GM12878 (cell line): ENCODE data around the gene CHD9. TPM values are rescaled to one million over a fixed set of nuclear protein-coding genes. Genes with fewer than 3 reads are reported as not detected.

ENCODE experiments used
- ATAC-seq: fragments of 200-7000 bp; cut with Tn5 transposase; 3 replicates; pipeline ENCODE4 v1.9.1; 2020; ENCODE audit warnings: mild to moderate bottlenecking, moderate library complexity
- BruUV-seq: library from RNA; stranded (reverse); fragments of 400-500 nt; replicated peaks from 2 replicates; lab custom pipeline; 2021; lab: Mats Ljungman, UMichigan
- CTCF ChIA-PET: fragments of 300-600 bp; sonication (Branson Sonifier 250); formaldehyde crosslinking; extraction: SDS; loops from one replicate; lab custom pipeline; 2021; ENCODE audit warnings: inconsistent platforms; lab: Yijun Ruan, JAX
- POLR2A ChIA-PET: fragments of 350-600 bp; formaldehyde crosslinking; extraction: SDS; loops from one replicate; lab custom pipeline; 2021; ENCODE audit warnings: inconsistent platforms; lab: Charles Lee
- RAD21 ChIA-PET: fragments of 300-600 bp; sonication (Branson Sonifier 250); formaldehyde crosslinking; loops from one replicate; lab custom pipeline; 2023; ENCODE audit warnings: antibody characterized with exemption; ENCODE audit not compliant: unreplicated experiment; lab: Charles Lee
- SMC1A ChIA-PET: fragments of 300-600 bp; sonication (Branson Sonifier 250); formaldehyde crosslinking; loops from one replicate; lab custom pipeline; 2023; ENCODE audit not compliant: unreplicated experiment, uncharacterized antibody; lab: Charles Lee
- DNase-seq: peaks from one replicate; pipeline ENCODE4 v3.0.0-alpha.2; 2011; ENCODE audit warnings: low read depth, low spot score
- FAIRE-seq: peaks from 3 replicates; lab custom pipeline; 2011; peaks lifted over from hg19 to GRCh38; lab: Jason Lieb, UNC
- H2AFZ ChIP-seq: 2 replicates; pipeline ENCODE4 v1.6.0; 2011; ENCODE audit warnings: low read depth, low read length, control low read depth; ENCODE audit not compliant: control insufficient read depth
- H3K27ac ChIP-seq: 2 replicates; pipeline ENCODE4 v1.5.1; 2011; ENCODE audit warnings: control low read depth; ENCODE audit not compliant: control insufficient read depth, insufficient read depth
- H3K27me3 ChIP-seq, 2 experiments: replicated peaks in 1 of 2; 2 replicates each; pipeline versions ENCODE4 v1.6.0 to v1.6.1; 2011; ENCODE audit warnings: low read length in 1 of 2; ENCODE audit not compliant: control insufficient read depth in 2 of 2, insufficient read depth in 2 of 2
- H3K36me3 ChIP-seq, 2 experiments: 2 replicates each; pipeline ENCODE4 v1.5.1; 2011; ENCODE audit warnings: low read length in 1 of 2; ENCODE audit not compliant: control insufficient read depth in 2 of 2, insufficient read depth in 2 of 2
- H3K4me1 ChIP-seq: 2 replicates; pipeline ENCODE4 v1.6.1; 2011; ENCODE audit warnings: mild to moderate bottlenecking, low read length, moderate library complexity, mixed read lengths; ENCODE audit not compliant: control insufficient read depth, insufficient read depth
- H3K4me2 ChIP-seq: 2 replicates; pipeline ENCODE4 v1.6.0; 2011; ENCODE audit warnings: control low read depth; ENCODE audit not compliant: control insufficient read depth, insufficient read depth
- H3K4me3 ChIP-seq: fragments of 200-600 bp; sonication (generic); 2 replicates; pipeline ENCODE4 v1.5.1; 2016
- H3K79me2 ChIP-seq: 2 replicates; pipeline ENCODE4 v1.6.0; 2011; ENCODE audit warnings: low read length; ENCODE audit not compliant: control insufficient read depth, insufficient read depth
- H3K9ac ChIP-seq: 2 replicates; pipeline ENCODE4 v1.8.0; 2011; ENCODE audit warnings: low read length, control low read depth, mixed read lengths; ENCODE audit not compliant: control insufficient read depth, insufficient read depth
- H3K9me3 ChIP-seq: replicated peaks from 3 replicates; pipeline ENCODE4 v1.5.1; 2011; ENCODE audit warnings: mild to moderate bottlenecking, low read length; ENCODE audit not compliant: control insufficient read depth, insufficient read depth
- H4K20me1 ChIP-seq: 2 replicates; pipeline ENCODE4 v1.6.0; 2011; ENCODE audit not compliant: control insufficient read depth, insufficient read depth
- BCLAF1 ChIP-seq: fragments of 450-650 bp; IDR thresholded peaks from 2 replicates; pipeline ENCODE4 v1.6.1; 2017; ENCODE audit warnings: antibody characterized with exemption, mild to moderate bottlenecking, moderate library complexity
- CREB1 ChIP-seq: IDR thresholded peaks from 2 replicates; pipeline ENCODE4 v1.6.1; 2012; ENCODE audit warnings: low read depth, mild to moderate bottlenecking, inconsistent platforms
- EGR1 ChIP-seq, 2 experiments: IDR thresholded peaks; 1 replicate in 1 of 2; 2 replicates in 1 of 2; pipeline ENCODE4 v1.6.1; 2011 to 2012; ENCODE audit warnings: low read depth in 2 of 2, low read length in 2 of 2, borderline replicate concordance in 1 of 2, mild to moderate bottlenecking in 1 of 2, moderate library complexity in 1 of 2
- EP300 ChIP-seq, 2 experiments: fragments of 150-350 bp in 1 of 2; IDR thresholded peaks; 2 replicates each; pipeline ENCODE4 v1.6.1; 2011 to 2012; ENCODE audit warnings: low read depth in 2 of 2, low read length in 2 of 2, borderline replicate concordance in 1 of 2, improper control_type of control experiment in 1 of 2, inconsistent platforms in 1 of 2; ENCODE audit not compliant: control insufficient read depth in 1 of 2
- FOXM1 ChIP-seq: IDR thresholded peaks from 2 replicates; pipeline ENCODE4 v1.6.1; 2012; ENCODE audit warnings: low read depth, mild to moderate bottlenecking, inconsistent platforms, low read length, moderate library complexity
- MYB ChIP-seq: fragments of 150-350 bp; IDR thresholded peaks from 2 replicates; pipeline ENCODE4 v1.6.1; 2014; ENCODE audit warnings: mild to moderate bottlenecking, low read depth, low read length, borderline replicate concordance
- NRF1 ChIP-seq: conservative IDR thresholded peaks from 2 replicates; pipeline ENCODE4 v1.6.1; 2011; ENCODE audit warnings: mild to moderate bottlenecking, low read depth, low read length, improper control_type of control experiment
- YBX1 ChIP-seq: fragments of 450-650 bp; IDR thresholded peaks from 2 replicates; pipeline ENCODE4 v1.6.1; 2016; ENCODE audit warnings: antibody characterized with exemption
- WGBS: methylation state at CpG from one replicate; pipeline ENCODE4 v1.1.6; 2016; ENCODE audit warnings: low lambda C conversion rate; ENCODE audit not compliant: insufficient replicate concordance, insufficient coverage; ENCODE audit errors: missing lambda C conversion rate; 5-methylcytosine and 5-hydroxymethylcytosine counted together
- in situ Hi-C: fragments of 300-500 bp; cut with MboI; formaldehyde crosslinking; loops from 9 replicates; pipeline ENCODE4 v1.14.3; 2018; ENCODE audit warnings: mixed read lengths
- intact Hi-C: fragments of 100-400 bp; cut with micrococcal nuclease; formaldehyde crosslinking; loops from one replicate; pipeline ENCODE4 v1.14.2; 2022; ENCODE audit not compliant: unreplicated experiment
- polyA plus RNA-seq, 11 experiments: library from polyadenylated mRNA; depleted of rRNA in 4 of 11; unstranded in 6 of 11; stranded (reverse) in 5 of 11; fragments of >200 nt; fragmentation: Nextera tagmentation in 4 of 11; fragmentation: Illumina TruSeq in 1 of 11; extraction: Ambion mirVana in 4 of 11; extraction: Trizol in 1 of 11; gene quantifications; 1 replicate in 1 of 11; 2 replicates in 10 of 11; pipeline versions ENCODE4 v1.2.1 to v1.2.3, GENCODE V29; 2011 to 2016; ENCODE audit warnings: inconsistent platforms in 2 of 11, missing spikeins in 2 of 11, low read depth in 1 of 11
- total RNA-seq, 4 experiments: library from RNA; depleted of rRNA in 3 of 4; stranded (reverse); fragments of >200 nt in 3 of 4; fragmentation: Illumina TruSeq in 1 of 4; extraction: Trizol in 1 of 4; gene quantifications; 2 replicates each; pipeline versions ENCODE4 v1.2.1 to v1.2.3, GENCODE V29; 2013 to 2021

The CHD9 gene
- total and polyA plus RNA-seq, 10 of the 15 experiments (the other 5 are each of a cell fraction or from before 2014, with no cell fraction given): 29.2 to 95.7 (median 54.3) TPM

GRCh38 chr16:53341792-53342191 is 287.0 kb downstream of the CHD9 start:
- SMC1A ChIA-PET: interaction anchor here (1.0 kb wide), 1 partner anchor 22 kb away, joined by 3 read pairs; no protein-coding TSS in a partner anchor
- ATAC-seq: no peak
- Histone ChIP-seq H3K27me3 (no peaks in the 10 kb centered on the region), H3K4me2 (no peak overlapping the region), H3K36me3 (no peaks in the 10 kb centered on the region)
- no peak for FAIRE-seq
- WGBS: 44% methylated on average over 6 of the region's 6 CpGs
- TF ChIP-seq MYB (no peak), YBX1 (no peak), EGR1 (IDR thresholded peaks at IDR 0.05; ENCODE audit: borderline replicate concordance in 1 of 2, low read depth in 2 of 2, low read length in 2 of 2) (peak in 1 of 2 experiments; percentile 45; a peak in 1 of 3 replicates)
- TF ChIP-seq, all 136 proteins: peak for 1
- CTCF ChIA-PET: no interaction called here
- Histone ChIP-seq H3K9me3 (no peaks in the 10 kb centered on the region), H3K4me1 (no peaks in the 10 kb centered on the region), H3K9ac (no peak overlapping the region), H4K20me1 (no peaks in the 10 kb centered on the region), H2AFZ (no peak overlapping the region), H3K79me2 (no peaks in the 10 kb centered on the region), H3K27ac (no peak overlapping the region), H3K4me3 (no peak overlapping the region)
- no TSS peak for BruUV-seq
- RAD21 ChIA-PET: no interaction called here
- POLR2A ChIA-PET: no interaction called here
- in situ Hi-C loops: no loop called here
- no peak for DNase-seq
- intact Hi-C loops: no loop called here

GRCh38 chr16:53355064-53355463 is 300.3 kb downstream of the CHD9 start:
- H3K4me3 ChIP-seq: no peak overlapping the region
- POLR2A ChIA-PET: interaction anchor here (0.6 kb wide), 1 partner anchor 1168 kb away, joined by 3 read pairs; no protein-coding TSS in a partner anchor
- RAD21 ChIA-PET: no interaction called here
- in situ Hi-C loops: no loop called here
- H4K20me1 ChIP-seq: no peaks in the 10 kb centered on the region
- H3K36me3 ChIP-seq: no peaks in the 10 kb centered on the region
- H3K9me3 ChIP-seq: no peaks in the 10 kb centered on the region
- DNase-seq (no peak), FAIRE-seq (no peak), ATAC-seq (no peak)
- WGBS: 43% methylated on average over 11 of the region's 11 CpGs
- SMC1A ChIA-PET: interaction anchor here (0.5 kb wide), 1 partner anchor 78 kb away, joined by 3 read pairs; no protein-coding TSS in a partner anchor
- H3K4me2 ChIP-seq: no peak overlapping the region
- no peaks in the 10 kb centered on the region for H3K4me1 ChIP-seq
- intact Hi-C loops: no loop called here
- H3K9ac ChIP-seq: no peak overlapping the region
- no peak overlapping the region for H2AFZ ChIP-seq
- CTCF ChIA-PET: interaction anchor here (1.2 kb wide), 1 partner anchor 378 kb away, joined by 3 read pairs; no protein-coding TSS in a partner anchor
- H3K27ac ChIP-seq: no peak overlapping the region
- H3K27me3 ChIP-seq: no peaks in the 10 kb centered on the region
- BruUV-seq: no TSS peak
- TF ChIP-seq EGR1 (IDR thresholded peaks at IDR 0.05; ENCODE audit: borderline replicate concordance in 1 of 2, low read depth in 2 of 2, low read length in 2 of 2) (no peak), CREB1 (no peak), BCLAF1 (no peak), NRF1 (no peak), FOXM1 (no peak), EP300 (IDR thresholded peaks at IDR 0.05; ENCODE audit: borderline replicate concordance in 1 of 2, control insufficient read depth in 1 of 2, low read depth in 2 of 2, low read length in 2 of 2) (no peak)
- no peaks in the 10 kb centered on the region for H3K79me2 ChIP-seq
